ENCODE measurements around the gene DOCK9. TPM values are rescaled to one million over a fixed set of nuclear protein-coding genes. Genes with fewer than 3 reads are reported as not detected.
"Not testable (repeated sequence)": the region's sequence is repeated elsewhere in the genome, so short reads cannot be mapped to it uniquely, and the experiment has no call there.

The DOCK9 gene
- polyA plus RNA-seq, 3 donors, result 21.2 to 57.2 (median 36.4) TPM

- 74 to 78% (median 74%) methylated on average over 6 of the region's 6 CpGs for WGBS, 3 donors
- H3K27ac ChIP-seq (ENCODE audit: low read depth, low read length), result no peak overlapping the region
These were observed 151.7 kb downstream of the DOCK9 start for GRCh38 chr13:98826146-98826545.

- no peak overlapping the region for H3K27ac ChIP-seq (ENCODE audit: low read depth, low read length)
- WGBS, 3 donors, result 56 to 83% (median 66%) methylated on average over 8 of the region's 8 CpGs
These were observed 152.2 kb downstream of the DOCK9 start for GRCh38 chr13:98825659-98826058.

DNA sequence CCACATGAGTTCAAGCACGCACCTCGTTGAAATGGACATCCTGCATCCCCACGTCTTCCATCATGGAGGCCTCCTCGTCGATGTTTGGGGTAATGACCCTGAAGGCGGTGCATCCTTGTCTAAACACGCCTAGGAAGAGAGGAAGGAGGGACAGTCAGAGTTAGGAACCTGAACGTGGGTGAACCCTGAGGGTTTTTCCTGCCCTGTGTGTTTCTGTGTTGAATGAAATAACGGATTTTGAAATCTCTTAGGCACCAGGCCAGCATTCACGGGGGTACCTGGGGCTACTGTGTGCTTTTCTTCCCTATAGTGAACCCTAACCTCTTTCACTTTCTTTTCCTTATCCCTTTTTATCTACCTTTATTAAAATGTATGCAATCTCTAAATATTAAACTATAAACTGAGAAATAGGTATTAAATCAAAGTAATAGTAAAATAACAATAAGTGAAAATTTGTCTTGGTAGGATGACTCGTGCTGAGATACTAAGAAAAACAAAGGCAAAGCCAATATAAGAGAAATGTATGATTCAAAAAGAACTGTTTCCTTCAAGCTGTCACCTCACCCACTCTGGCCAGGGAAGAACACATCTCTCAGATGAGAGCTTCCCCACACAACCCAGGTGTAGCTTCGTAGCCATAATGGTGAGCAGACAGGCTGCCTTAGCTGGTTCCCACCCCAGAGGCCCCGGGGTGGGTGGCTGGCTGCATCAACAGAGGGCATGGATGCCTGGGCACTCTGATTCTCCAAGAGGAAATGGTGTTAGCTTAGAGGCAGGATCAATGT, 153.3 kb downstream of the DOCK9 start:
- WGBS, 3 donors, result 80 to 84% (median 83%) methylated on average over 13 of the region's 13 CpGs
- H3K27ac ChIP-seq (ENCODE audit: low read depth, low read length), result no peak overlapping the region

- H3K27ac ChIP-seq (ENCODE audit: low read depth, low read length), result no peak overlapping the region
These were observed 154.4 kb downstream of the DOCK9 start for GRCh38 chr13:98823442-98823841.

GRCh38 chr13:98822225-98822606, 155.6 kb downstream of the DOCK9 start:
- H3K27ac ChIP-seq (ENCODE audit: low read depth, low read length), result no peak overlapping the region

More at GRCh38 chr13:98823442-98823841, 154.4 kb downstream of the DOCK9 start:
- WGBS, 3 donors, result 24 to 89% (median 88%) methylated on average over 5 of the region's 5 CpGs

DNA sequence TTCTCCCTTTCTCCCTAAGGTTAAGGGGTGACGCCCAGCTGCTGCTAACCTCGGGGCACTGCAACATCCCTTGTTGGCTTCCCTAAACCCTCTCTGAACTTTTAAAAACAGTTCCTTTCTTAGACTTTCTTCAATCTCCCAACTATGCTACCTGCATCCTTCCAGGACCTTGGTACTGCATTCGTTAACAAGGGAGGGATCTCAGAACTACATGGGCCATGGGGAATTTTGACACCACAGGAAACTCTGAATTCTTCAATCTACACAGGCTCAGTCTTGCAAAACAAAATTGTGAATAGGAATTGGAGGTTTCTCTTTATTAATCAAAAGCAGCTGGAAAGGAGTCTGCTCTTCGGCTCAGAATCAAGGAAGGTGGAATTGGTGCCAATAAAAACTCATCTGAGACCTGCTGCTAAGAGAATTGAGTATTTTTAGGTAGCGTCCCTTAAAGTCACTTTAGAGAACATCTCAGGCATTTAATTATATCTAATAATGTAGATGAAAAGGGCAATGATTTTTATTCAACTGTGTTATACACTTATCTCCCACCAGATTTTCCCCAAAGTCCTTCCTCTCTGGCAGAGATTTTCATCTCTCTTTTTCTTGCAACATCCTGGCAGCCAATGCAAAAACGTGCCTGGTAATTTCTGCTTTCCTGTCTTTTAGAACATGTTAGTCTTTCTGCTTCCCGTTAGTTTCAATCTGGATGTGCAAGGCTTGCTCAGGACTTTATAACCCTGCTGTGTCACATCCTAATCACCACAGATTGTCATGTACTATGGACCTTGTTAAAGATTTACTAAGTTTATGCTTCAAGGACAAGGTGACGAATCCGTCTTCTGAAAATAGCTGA, 156.3 kb downstream of the DOCK9 start:
- no peak overlapping the region for H3K27ac ChIP-seq (ENCODE audit: low read depth, low read length)
- whole genome bisulfite sequencing, 3 donors, result 41 to 45% (median 43%) methylated on average over 9 of the region's 9 CpGs

More at GRCh38 chr13:98822225-98822606, 155.6 kb downstream of the DOCK9 start:
- WGBS, 3 donors, result 15 to 46% (median 41%) methylated on average over 3 of the region's 3 CpGs

DNA sequence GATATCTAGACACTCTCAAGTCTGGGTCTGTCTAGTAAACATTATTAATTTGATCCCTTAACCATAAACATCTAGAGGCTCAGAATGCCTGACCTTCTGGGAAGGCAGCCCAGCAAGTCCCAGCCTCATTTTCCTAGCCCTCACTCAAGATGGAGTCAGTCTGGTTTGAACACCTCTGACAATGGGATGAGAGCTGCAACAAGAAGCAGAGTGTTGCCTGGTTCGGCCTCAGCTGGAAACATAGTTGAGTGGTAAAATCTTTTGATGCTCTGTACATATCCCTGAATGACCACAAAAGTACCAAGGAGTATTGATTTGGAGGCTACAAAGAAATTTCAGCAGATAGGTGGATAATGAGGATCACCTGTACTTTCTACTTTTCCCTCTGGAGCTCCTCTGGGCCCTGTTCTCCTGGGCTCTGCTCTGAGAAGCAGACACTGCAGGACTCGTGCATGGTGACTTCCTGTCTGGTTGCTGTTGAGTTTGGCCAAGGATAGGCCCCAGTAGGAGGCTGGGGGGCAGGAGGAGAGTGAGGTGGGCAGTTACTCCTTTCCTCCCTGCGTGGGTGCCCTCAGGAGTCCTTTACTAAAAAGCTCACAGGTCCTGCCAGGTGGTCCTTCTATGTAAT, 157.0 kb downstream of the DOCK9 start:
- no peak overlapping the region for H3K27ac ChIP-seq (ENCODE audit: low read depth, low read length)
- 53 to 84% (median 64%) methylated on average over 3 of the region's 3 CpGs for WGBS, 3 donors

GRCh38 chr13:98820300-98820699, 157.6 kb downstream of the DOCK9 start:
- WGBS, 3 donors, result 92 to 95% (median 94%) methylated on average over 3 of the region's 3 CpGs
- no peak overlapping the region for H3K27ac ChIP-seq (ENCODE audit: low read depth, low read length)

- no peak overlapping the region for H3K27ac ChIP-seq (ENCODE audit: low read depth, low read length)
- WGBS, 3 donors, result 95 to 98% (median 96%) methylated on average over 6 of the region's 6 CpGs
These were observed 158.4 kb downstream of the DOCK9 start for GRCh38 chr13:98819382-98820010.

DNA sequence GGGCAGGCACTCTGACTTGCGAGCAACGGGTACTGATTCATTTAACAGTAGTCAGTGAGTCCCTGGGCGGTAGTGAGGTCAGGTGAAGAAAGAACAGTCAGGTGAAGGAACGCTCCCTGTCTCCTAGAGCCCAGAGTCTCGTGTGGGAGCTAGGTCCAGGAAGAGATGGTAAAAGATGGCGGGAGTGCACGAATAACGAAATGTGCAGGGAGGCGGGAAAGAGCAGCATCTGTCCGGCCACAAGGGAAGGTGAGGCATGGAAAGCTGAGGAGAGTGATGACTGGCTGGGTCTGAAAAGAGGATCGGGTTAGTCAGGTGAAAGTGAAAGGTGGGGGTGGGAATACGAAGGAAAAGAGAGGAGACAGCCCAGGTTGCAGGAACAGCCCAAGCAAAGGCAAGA, 161.5 kb downstream of the DOCK9 start:
- H3K27ac ChIP-seq (ENCODE audit: low read depth, low read length), result no peak overlapping the region
- 95 to 97% (median 96%) methylated on average over 12 of the region's 12 CpGs for WGBS, 3 donors

DNA sequence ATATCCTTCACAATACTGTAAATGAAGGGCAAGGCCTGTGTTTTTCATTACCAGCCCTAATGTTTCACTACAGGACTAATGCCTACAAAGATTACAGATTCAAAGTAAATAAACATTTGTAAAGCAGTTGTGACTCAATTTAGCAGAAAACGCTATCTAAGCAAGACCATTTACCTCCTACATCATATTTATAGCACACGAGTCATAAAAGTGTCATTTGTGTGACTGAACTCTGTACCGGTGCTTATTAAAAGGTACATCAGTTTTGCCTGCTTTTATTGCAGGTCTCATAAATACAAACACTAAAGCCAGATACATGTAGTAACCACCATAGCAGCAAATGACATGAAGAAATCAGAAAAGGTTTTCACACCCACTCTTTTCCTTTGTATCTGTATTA, 163.9 kb downstream of the DOCK9 start:
- H3K27ac ChIP-seq (ENCODE audit: low read depth, low read length), result no peak overlapping the region
- 71 to 90% (median 85%) methylated on average over 3 of the region's 3 CpGs for WGBS, 3 donors

- 17 to 83% (median 58%) methylated on average over 1 of the region's 5 CpGs for WGBS, 3 donors
- H3K27ac ChIP-seq (ENCODE audit: low read depth, low read length), result not testable (repeated sequence)
These were observed 165.6 kb downstream of the DOCK9 start for GRCh38 chr13:98812186-98812790.

- WGBS, 3 donors, result 51 to 93% (median 58%) methylated on average over 1 of the region's 1 CpG
- H3K27ac ChIP-seq (ENCODE audit: low read depth, low read length), result no peak overlapping the region
These were observed 167.1 kb downstream of the DOCK9 start for GRCh38 chr13:98810746-98811145.

- no peak overlapping the region for H3K27ac ChIP-seq (ENCODE audit: low read depth, low read length)
- WGBS, 3 donors, result 38 to 90% (median 89%) methylated on average over 11 of the region's 11 CpGs
These were observed 168.5 kb downstream of the DOCK9 start for GRCh38 chr13:98809345-98809777.

- 89 to 92% (median 90%) methylated on average over 3 of the region's 3 CpGs for WGBS, 3 donors
- no peak overlapping the region for H3K27ac ChIP-seq (ENCODE audit: low read depth, low read length)
These were observed 170.1 kb downstream of the DOCK9 start for GRCh38 chr13:98807774-98808173.

GRCh38 chr13:98804336-98804855, 173.5 kb downstream of the DOCK9 start:
- H3K27ac ChIP-seq (ENCODE audit: low read depth, low read length), result no peak overlapping the region
- 81 to 90% (median 89%) methylated on average over 9 of the region's 9 CpGs for WGBS, 3 donors

- H3K27ac ChIP-seq (ENCODE audit: low read depth, low read length), result no peak overlapping the region
- WGBS, 3 donors, result 95 to 98% (median 97%) methylated on average over 10 of the region's 10 CpGs
These were observed 173.9 kb downstream of the DOCK9 start for GRCh38 chr13:98803921-98804320.

DNA sequence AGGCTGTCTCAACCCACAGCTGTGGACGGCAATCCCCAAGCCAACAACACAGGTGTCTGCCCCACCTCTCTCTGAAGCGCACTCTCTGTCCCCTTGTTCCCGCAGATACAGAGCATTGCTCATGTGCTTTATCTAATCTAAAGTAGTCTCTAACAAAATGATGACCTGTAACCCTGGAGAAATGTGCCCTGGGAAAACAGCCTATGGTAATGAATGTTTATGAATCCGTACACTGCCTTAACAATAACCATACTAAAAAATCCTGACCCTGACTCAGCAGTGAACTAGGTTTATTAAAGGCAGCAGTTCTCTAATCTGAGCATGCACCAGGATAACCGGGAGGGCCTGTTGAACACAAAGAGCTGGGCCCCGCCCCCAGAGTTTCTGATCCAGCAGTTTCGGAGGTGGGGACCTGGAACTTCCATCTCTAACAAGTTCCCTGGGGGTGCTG, 174.7 kb downstream of the DOCK9 start:
- 82 to 93% (median 87%) methylated on average over 7 of the region's 7 CpGs for WGBS, 3 donors
- H3K27ac ChIP-seq (ENCODE audit: low read depth, low read length), result no peak overlapping the region
